ENCODE measurements around the gene TUBA4B.

TUBA4B gene

GRCh38 chr2:219252900-219253752 lies at the start of gene TUBA4B:
TSS of gene TUBA4B (plus strand) at chr2:219253243. CDS start at chr2:219253408, 165 bp downstream.
- no peak for DNase-seq (ENCODE audit: low read depth, low spot score)

- DNase-seq (ENCODE audit: low read depth, low spot score): no peak
Observed at GRCh38 chr2:219204425-219205164, 48.4 kb upstream of the TUBA4B start.

- DNase-seq (ENCODE audit: low read depth, low spot score): no peak
Observed at GRCh38 chr2:219205165-219205538, 47.9 kb upstream of the TUBA4B start.

GRCh38 chr2:219205981-219206327 lies 47.1 kb upstream of the TUBA4B start:
- no peak for DNase-seq (ENCODE audit: low read depth, low spot score)

GRCh38 chr2:219206328-219207133 lies 46.5 kb upstream of the TUBA4B start, which contains the start of gene ZFAND2B:
TSS of gene ZFAND2B (plus strand) at chr2:219206782. CDS start at chr2:219206988, 206 bp downstream.
- peak; percentile 87 for DNase-seq (ENCODE audit: low read depth, low spot score)

- DNase-seq (ENCODE audit: low read depth, low spot score): no peak
Observed at GRCh38 chr2:219207134-219207883, 45.7 kb upstream of the TUBA4B start.

GRCh38 chr2:219207884-219208740 lies 44.9 kb upstream of the TUBA4B start:
- DNase-seq (ENCODE audit: low read depth, low spot score): no peak

- no peak for DNase-seq (ENCODE audit: low read depth, low spot score)
Observed at GRCh38 chr2:219209236-219210195, 43.5 kb upstream of the TUBA4B start.

- no peak for DNase-seq (ENCODE audit: low read depth, low spot score)
Observed at GRCh38 chr2:219210196-219210885, 42.7 kb upstream of the TUBA4B start.

- DNase-seq (ENCODE audit: low read depth, low spot score): no peak
Observed at GRCh38 chr2:219210886-219211362, 42.1 kb upstream of the TUBA4B start.

- DNase-seq (ENCODE audit: low read depth, low spot score): no peak
Observed at GRCh38 chr2:219213026-219213415, 40.0 kb upstream of the TUBA4B start.

- no peak for DNase-seq (ENCODE audit: low read depth, low spot score)
Observed at GRCh38 chr2:219213486-219214071, 39.5 kb upstream of the TUBA4B start.

- DNase-seq (ENCODE audit: low read depth, low spot score): no peak
Observed at GRCh38 chr2:219214141-219214540, 38.9 kb upstream of the TUBA4B start.

- DNase-seq (ENCODE audit: low read depth, low spot score): no peak
Observed at GRCh38 chr2:219214786-219215185, 38.3 kb upstream of the TUBA4B start.

- DNase-seq (ENCODE audit: low read depth, low spot score): no peak
Observed at GRCh38 chr2:219215871-219216534, 37.0 kb upstream of the TUBA4B start.

- DNase-seq (ENCODE audit: low read depth, low spot score): no peak
Observed at GRCh38 chr2:219216535-219216915, 36.5 kb upstream of the TUBA4B start.

- no peak for DNase-seq (ENCODE audit: low read depth, low spot score)
Observed at GRCh38 chr2:219218217-219218731, 34.8 kb upstream of the TUBA4B start.

Measured in smooth muscle cell of the brain vasculature (primary cell).